Kidney glomerular epithelial cell (primary cell): ENCODE data around the gene COL7A1.
A peak's percentile ranks its signal among the peaks of the same experiment; 100 is the strongest.

Source experiments
- DNase-seq: peaks from one replicate; lab custom pipeline; 2025; lab: John Stamatoyannopoulos, UW

The COL7A1 gene

DNA sequence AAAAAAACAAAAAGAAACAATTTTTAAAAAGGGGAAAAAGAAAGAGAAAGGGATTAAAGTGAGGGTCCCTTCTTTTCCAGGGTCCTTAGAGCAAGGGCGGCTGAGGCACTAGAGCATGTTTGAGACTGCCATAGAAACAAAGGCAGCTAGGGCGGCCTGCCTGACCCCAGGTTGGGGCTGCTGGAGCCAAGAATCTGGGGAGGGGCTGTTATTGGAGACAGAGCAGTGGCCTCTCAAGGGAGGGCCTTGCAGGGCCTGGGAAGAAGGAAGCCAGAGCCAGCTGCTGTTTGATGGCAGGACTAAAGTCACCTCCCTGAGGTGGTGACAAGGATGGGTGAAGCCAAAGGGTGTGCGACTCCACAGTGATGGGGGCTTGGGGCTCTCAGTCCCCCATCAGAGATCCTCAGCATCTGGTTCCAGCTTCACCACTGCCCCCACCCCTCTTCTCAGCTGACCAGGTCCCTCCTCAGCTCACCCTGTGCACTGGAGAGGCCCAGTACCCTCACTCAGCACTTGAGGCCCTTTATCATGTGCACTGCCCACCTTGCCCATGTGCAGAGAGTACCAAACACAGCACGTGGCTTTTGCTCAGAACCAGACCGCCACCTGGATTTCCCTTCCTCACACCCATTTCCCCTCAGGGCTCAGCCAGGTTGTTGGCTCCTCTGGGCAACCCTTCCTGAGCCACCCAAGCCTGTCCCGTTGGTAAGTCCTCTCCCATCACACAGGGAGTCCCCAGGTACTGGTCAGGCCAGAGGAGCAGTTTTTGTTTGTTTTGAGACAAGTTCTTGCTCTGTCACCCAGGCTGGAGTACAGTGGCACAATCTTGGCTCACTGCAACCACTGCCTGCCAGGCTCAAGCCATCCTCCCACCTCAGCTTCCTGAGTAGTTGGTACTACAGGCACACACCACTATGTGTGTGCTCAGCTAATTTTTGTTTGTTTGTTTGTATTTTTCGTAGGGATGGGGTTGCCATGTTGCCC lies 24.7 kb upstream of the COL7A1 start:
- no peak for DNase-seq

DNA sequence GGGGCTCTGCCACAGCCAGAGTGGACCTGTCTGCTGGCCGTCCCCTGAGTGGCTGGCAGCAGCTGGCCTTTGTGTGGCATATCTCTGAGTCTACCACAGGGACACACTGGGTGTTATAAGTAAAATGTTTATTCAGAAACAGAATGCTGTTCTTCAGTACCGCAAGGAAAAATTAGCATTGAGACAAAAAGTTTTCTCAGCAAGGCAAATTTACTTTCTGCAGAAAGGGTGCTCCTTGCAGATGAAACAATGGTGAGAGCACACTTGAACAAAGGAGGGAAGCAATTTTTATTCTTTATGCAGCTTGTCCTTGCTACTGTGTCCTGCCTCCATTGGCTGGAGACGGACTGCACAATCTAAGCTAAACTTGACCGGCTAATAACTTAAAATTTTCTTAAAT lies 22.4 kb upstream of the COL7A1 start:
- no peak for DNase-seq

DNA sequence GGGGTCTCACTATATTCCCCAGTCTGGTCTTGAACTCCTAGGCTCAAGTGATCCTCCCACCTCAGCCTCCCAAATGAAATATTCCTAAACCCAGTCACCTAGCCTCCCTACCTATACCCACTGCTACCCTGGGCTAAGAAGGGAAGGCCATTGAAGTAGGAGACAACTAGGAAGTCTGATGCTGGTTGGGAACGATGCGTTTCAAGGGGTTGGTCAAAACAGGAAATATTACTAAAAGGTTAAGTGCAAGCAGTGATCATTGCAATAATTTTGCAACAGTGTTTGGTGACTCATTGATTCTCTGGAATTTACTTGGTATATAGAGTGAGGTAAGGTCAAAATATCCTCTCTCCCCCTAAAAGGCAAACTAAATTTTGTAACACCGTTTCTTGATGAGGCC lies 18.9 kb upstream of the COL7A1 start:
- no peak for DNase-seq

DNA sequence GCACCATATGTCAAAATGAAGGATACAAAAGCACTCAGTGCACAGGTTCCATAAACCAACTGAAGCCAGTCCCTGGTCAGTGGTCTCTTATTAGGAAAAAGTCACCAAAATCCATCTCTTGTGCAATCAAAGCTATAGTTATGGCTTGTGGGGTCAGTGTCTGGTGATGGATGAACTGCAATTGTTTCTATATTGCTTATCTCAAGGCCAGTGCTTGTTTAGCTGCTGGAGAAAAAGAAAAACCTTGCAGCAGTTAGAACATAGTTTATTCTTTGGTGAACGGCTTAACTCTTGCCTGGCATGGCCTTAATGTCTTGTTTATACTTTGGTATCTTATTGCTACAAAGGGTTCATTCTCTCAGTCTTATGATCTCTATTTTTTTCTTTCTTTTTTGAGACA lies 17.2 kb upstream of the COL7A1 start:
- no peak for DNase-seq

DNA sequence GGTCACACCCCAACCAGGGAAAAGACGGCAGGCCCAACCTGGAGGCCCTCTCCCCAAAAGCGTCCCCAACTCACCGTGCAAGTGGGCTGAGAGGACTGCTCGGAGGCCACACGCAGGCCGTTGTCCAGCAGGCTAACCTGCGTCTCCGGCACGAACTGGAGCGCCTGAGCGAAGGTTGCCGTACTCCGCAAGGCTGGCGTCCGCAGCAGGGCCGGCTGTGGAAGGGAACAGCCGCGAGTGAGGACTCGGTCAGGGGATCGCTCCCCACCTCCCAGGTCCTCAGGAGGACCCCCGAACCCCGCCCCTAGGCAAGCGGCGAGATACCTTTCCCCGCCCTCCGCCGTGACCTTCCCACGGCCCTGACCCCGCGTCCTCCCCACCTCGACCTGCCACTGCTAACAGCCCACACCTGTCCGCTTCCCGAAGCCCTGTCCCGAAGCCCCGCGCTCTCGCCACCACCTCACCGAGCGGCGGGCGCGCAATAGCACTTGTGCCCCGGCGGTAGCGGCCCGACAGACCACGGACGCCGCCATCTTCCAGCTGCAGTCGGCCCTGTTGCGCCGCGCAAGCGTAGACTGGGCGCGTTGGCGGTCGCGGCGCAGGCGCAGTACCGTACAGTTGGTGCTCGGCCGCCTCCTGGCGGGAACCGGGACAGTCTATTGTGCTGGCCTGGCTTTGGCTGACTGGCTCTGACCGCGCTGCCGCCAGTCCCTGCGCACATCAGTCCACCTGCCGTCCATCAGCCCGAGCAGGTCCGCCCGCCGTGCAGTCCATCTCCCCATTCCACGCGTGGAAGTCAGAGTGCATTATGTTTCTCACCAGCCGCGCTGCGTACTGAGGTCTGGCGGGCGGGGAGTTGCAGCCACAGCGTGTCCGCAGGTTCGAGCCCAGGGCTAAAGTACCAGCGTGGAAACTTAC lies 14.2 kb upstream of the COL7A1 start, which contains the start of gene UQCRC1:
TSS of gene UQCRC1 (minus strand) at position 559 of the 918 bp plus-strand sequence. CDS start at position 533, 26 bp downstream.
- peak; percentile 80 for DNase-seq

DNA sequence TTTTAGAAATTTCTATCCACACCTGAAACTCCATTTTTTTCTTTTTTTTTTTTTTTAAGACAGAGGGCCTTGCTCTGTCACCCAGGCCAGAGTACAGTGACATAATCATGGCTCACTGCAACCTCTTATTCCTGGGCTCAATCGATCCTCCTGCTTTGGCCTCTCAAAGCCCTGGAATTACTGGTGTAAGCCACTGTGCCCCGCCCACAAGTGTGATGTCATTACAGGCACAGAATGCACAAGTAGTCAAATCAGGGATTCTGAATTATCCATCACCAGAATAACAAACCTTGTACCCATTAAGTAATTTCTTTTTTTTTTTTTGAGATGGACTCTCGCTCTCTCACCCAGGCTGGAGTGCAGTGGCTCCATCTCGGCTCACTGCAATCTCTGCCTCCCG lies 12.4 kb upstream of the COL7A1 start:
- DNase-seq: no peak

DNA sequence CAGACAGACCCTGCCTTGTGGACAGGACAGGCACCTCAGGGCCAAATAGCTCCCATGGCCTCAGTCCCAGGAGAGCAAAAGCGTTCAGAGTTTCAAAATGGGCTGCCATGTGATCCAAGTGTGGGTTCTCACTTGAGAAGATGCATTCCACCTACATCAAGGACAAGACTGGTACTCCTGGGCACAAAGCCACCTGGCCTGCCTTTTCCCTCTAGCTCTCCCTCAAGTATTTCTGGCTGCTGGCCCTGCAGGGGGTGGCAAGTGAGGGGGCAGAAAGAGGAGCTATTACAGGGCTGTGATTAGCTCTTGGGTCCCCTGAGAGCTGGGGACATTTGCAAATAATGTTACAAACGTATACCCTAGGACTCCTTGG lies 6.5 kb upstream of the COL7A1 start:
- no peak for DNase-seq

DNA sequence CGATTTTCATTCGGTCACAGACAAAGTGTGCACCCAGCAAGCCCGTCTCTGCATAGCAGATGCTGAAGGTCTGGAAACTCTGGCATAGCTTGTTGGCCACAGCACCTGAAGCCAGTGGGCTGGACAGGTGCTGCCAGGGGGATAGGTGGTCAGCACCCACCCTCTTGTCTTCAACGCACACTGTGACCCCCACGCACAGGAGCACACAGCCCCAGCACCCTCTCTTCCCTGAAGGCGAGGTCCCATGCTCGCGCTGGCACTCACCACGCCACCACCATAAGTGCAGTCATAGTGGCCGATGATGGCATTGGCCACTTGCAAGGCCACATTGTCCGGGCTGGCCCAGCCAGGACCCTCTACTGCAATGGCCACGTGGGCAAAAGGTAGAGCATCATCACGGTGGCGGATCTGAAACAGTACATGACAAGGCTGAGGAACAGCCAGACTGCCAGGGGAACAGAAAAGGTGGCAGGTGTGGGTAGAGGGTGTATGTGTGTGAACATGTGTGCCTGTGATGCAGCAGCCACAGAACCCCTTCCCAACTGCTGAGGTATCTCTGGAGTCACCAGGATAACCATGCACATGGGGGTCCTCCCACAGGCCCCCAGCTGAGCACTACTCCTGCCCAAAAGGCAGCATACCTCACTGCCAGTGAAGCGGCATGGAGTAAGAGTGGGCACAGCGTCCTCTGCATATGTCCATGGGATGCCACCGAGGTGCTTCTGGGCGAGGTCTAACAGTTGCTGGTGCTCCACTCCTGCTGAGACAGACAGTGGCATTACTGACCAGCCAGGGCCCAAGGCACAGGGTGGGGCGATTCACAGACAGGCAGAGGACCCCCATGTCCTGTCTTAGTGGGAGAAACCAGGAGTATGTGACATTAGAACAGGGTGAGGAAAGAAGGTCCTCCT lies 5.8 kb upstream of the COL7A1 start:
- no peak for DNase-seq

DNA sequence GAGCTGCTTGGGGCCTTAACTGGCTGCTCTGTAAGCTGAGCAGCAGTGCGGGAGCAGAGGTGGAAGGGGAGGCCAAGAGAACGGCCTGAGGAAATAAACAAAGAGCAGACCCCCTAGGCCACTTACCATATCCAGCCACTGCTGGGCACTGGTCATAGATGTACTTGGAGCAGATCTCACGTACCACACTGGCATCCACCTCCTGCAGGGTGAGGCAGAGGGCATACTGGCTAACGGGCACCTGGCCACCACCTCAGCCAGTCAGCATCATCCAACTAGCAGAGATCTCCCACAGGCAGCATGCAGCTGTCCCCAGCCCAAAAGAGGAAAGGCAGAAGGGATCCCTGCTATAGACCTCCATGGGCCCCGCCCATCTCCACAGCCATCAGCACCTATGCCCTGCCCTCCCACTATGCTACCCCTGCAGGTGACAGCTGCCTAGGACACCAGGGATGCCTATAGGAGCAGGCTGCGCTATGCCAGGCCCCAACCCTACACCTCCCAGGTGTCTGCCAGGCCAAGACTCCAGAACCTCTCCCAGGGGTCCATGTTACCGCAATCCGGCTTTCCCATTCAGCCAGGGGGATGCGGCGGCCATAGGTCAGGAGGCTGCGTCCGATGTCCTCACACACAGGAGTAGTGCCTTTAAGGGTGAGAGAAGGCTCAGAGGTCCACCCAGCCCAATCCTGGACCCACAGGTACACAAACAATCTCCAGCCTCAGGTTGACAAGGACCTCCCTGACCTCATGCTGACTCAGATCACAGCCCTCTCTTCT lies 4.6 kb upstream of the COL7A1 start:
- DNase-seq: no peak

DNA sequence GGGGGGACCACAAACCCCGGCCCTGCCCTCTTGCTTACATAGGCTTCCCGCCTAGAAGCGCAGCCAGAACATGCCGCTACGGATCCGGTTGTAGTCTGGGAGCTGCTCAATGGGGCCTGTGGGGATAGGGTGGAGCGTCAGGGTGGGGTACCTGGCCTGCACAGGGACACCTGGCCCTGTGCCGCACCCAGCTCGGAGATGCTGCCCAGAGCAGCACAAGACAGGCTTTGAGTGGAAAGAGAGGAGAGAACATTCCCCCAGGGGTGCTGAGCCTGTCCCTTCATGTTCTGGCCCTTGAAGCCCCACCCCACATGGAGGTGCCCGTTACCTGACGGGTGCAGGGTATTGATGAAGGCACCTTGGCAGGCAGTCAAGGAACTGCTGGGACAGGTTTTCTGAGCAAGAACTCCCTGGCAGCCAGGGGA lies 4.0 kb upstream of the COL7A1 start:
- no peak for DNase-seq

DNA sequence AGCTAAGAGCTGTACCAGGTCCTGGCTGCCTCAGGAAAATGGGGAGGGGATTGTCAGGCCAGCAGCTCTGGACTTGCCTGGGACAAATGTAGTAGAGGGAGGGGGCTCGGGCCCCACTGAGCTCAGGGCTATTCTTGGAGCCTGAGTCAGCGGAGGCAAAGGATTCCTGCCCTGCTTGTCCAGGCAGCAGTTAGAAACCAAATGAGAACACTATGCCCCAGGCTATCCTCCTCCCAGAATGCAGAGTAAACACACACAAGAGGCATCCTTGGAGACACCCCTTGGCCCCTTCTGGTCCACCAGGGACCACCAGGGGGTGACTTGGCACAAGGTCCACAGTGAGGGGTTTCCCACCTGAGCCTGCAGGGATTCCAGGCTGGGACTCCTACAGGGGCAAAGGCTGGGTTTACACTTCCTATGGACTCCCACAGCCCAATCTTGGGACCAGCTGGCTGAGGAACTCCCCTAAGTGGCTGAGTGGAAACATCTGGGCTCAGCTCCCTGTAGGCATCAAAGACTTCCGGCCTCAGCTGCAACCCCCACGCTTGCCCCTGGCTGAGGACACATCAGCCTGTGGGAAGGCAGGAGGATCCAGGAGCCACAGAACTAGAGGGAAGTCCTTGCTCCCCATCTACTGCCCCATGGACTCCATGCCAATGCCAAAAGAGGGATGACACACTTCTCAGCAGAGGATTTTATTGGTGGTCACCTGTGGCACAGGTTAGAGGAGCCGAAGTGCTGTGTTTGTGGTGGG lies 3.4 kb upstream of the COL7A1 start:
- DNase-seq: peak; percentile 21

DNA sequence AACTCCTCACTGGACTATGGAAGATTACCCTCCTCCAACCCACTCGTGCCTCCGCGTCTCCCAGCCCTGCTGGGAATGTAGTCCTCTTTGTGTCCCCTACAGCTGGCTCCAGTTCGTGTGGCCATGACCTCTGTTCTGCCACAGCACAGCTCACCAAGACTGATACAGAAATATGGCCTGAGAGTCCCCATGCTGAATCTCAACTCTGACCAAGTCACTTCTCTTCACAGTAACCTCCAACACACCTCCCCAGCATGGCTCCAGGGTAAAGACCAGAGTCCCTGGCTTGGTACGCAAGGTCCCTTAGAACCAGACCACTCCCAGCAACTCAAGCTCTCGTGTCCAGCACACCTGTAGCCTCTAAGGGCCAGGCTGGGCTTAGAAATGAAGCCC lies 2.3 kb upstream of the COL7A1 start:
- no peak for DNase-seq

DNA sequence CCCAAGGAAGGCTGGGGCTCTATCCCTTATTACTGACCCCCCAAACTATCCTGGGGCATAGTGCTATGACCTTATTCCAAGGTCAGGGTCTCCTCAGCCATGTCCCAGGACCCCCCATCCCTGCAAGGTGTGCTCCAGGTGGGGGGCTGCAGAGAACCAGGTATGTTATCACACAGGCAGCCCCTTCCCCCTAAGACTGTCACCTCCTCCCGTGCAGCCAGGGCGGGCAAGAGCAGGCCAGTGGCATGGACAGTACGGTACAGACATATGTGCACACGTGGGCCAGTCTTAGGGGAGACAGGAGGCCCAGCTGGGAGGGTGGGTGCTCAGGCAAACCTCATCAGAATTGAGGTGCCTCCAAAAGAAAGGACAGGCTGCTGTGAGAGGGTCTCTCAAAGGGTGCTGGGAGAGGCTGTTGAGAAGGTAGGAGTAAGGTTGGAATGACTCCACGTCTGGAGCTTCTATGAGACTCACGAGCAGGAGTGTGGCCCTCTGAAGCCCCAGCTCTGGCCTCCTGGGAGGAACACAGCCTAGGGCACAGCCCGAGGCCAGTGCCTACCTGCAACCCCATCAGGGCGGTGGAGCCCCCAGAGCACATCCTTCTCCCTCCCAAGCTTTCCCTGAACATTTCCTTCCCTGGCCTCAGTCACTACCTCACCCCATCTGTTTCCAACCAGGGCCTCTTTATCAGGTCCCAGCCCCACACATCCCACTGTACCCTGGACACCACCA lies 1.7 kb upstream of the COL7A1 start:
- DNase-seq: no peak

DNA sequence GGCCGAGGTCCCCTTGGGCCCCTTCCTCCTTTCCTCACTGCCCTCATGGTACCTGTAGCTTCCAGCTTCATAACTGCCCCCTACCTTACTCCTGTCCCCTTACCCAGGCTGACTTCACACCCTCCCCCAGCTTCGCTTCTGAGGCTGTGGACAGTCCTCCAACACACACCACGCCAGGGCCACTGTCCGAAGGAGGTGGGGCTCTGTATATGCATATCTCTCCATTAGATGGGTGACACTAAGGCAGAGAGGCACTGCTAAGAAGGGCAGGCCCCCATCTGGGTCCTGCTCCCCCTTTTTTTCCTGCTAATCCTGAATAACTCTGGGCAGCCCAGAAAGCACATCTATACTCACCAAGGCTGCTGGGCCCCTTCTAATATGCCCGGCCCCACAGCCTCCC lies 1.0 kb upstream of the COL7A1 start:
- DNase-seq: no peak

DNA sequence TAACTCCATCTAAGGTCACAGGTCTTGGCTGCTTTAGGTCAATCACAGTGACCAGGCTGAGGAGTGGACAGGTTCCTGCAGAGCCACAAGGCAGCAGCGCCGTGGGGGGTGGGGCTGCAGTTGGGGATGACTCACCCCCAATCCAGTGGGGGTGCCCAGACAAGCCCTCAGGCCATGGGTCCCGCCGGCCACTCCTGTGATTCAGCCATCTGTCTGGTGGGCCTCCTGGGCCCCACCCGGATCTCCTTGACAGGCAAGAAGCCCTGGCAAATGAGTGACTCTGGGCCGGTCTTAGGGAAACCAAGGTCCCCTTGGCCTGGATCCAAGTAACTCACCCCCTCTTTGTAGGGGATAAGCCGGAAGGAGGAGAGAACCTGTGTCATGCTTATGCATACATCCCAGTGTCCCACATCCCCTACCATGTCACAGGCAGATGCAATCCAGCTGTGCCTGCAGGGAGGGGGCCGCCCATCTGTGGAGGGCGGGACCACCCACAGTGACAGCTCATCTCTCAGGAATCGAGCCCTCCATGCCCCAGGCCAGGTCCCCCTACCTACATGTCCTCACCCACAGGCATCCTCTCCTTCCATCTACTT lies 495 bp upstream of the COL7A1 start:
- DNase-seq: peak; percentile 96

DNA sequence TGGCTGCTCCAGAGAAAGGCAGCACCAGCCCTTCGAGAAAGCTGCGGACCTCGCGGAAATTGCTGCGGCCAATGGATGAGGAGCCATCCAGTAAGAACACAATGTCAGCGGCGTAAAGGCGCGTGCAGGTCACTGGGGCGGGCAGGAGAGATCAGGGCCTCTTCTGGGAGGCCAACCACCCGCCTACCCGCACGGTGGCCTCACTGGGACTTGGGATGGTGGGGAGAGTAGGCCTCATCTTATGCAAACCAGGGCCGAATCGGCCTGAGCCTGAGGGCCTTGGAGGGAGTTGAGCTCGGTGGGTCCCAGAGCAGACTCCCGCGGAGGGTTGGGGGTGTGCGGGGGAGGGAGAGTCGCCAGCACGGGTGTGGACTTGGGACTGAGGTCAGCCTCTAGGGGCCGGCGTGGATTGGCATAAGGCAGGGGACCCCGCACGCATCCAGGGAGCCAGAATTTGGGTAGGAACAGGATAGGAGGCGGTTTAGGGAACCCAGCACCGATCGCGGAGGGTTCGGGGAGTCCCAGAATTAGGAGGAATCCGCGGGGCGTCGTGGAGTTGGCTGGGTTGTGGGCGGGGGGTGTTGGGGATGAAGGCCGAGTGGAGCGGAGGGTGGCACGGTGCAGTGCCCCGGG lies 596 bp downstream of the COL7A1 start:
- DNase-seq: no peak

DNA sequence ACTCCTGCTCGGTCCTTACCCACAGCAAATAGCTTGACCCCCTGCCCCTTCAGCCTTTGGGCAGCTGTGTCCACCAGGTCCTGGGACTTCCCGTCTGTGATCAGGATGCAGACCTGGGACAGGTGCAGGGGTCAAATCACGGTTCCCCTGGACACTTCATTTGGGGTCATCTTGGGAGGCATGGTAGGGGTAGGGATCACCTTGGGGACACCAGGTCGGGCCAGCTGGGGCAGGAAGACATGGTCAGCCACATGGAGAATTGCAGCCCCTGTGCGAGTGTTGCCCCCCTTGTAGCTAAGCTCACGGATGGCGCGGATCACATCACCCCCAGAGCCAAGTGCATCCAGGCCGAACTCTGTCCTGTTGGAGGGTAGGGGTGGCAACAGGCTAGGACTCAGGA lies 1.8 kb downstream of the COL7A1 start:
- no peak for DNase-seq

DNA sequence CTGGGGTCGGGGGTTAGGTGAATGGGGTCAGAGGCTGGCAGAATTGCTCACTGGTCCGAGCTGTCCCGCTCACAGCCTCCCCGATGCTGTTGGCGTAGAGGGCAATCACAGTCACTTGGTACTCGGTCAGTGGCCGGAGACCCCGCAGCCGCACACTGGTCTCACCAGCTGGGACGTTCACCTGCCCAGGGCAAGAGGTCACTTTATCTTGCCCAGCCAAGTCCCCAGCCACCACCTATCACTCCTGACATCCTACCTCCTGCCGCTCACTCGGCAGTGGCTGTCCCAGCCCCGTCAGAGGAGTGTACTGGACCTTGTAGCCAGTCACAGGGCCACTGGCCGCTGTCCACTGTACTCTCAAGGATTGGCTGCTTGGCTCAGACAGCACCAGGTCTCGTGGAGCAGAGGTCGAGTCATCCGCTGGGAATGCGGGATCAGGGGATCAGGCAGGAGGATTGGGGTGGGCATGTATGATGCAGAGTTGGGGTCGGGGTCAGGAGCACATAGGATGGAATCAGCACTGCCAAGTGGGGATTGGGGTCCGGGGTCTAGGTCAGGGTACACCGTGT lies 2.5 kb downstream of the COL7A1 start:
- no peak for DNase-seq
